ENCODE data around the gene BOLL.
"Not testable (repeated sequence)": the region's sequence is repeated elsewhere in the genome, so short reads cannot be mapped to it uniquely, and the experiment has no call there.

Gene BOLL

DNA sequence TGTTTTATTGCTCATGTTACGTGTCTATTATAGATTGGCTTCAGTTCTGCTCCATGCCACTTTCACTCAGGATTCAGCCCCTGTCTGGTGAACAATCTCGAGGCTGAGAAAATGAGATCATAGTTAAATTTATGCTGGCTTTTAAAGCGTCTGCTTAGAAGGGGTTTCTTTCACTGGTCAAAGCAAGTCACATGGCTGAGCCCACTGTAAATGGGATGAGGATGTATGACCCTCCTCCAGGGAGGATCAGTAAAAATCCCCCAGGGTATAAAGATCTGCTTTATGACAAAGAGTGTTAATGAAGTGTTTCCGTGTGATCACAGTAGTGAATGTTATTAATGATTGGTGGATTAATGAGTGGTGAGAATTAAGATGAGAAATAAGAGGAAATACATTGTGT lies 13.1 kb upstream of the BOLL start:
- in situ Hi-C loops (cut with MboI; ENCODE audit: low sequenced_read_pairs), result no loop called here

- in situ Hi-C loops (cut with MboI; ENCODE audit: low sequenced_read_pairs), result no loop called here
Observed at GRCh38 chr2:197795277-197795676, 10.2 kb upstream of the BOLL start.

DNA sequence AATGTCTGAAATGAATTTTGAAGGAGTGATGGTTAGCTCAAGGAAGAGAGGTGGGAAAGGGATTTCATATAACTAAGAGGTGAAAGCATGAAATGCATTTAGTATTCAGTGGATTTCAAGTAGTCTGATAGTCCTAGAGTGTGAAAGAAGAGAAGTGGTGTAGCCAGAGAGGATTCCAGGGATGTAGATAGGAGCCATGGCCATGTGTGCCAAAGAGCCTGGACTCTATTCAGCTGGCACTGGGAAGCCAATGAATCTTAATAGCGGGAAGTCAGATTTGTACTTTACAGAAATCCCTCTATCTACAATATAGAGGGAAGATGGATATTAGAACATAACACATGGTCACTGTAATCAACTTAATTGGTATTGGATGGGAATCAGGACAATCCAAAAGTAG lies 8.3 kb upstream of the BOLL start:
- in situ Hi-C loops (cut with MboI; ENCODE audit: low sequenced_read_pairs), result no loop called here

- in situ Hi-C loops (cut with MboI; ENCODE audit: low sequenced_read_pairs), result no loop called here
Observed at GRCh38 chr2:197786010-197786877, 1.1 kb upstream of the BOLL start.

- in situ Hi-C loops (cut with MboI; ENCODE audit: low sequenced_read_pairs), result no loop called here
Observed at GRCh38 chr2:197782126-197782525, 3.0 kb downstream of the BOLL start.

- in situ Hi-C loops (cut with MboI; ENCODE audit: low sequenced_read_pairs), result no loop called here
Observed at GRCh38 chr2:197779261-197779660, 5.9 kb downstream of the BOLL start.

DNA sequence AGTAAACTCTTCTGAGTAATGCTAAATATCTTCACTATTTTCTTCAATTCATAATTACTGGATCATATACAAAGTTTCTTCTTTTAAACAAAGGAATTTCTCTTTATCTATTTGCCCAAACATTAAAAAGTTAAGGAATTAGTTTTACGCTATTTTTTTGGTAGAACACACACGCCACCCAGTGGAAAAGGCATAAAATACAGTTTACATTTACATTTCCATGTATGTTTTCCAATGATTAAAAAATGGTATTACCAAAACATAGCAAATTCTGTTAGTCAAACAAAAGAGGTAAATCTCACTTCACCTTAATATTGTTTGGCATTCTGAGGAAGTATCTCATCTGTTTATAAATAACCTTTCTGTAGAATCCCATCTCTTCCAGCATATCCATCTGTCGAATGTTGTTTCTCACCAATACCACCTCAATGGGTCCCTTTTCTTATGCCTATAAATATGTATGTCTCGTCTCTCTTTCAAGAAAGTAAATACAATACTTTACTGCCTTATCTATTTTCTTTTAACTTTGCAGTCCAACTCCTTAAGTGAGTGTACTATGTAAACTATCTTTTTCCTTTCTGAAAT lies 7.2 kb downstream of the BOLL start:
- in situ Hi-C loops (cut with MboI; ENCODE audit: low sequenced_read_pairs), result no loop called here

GRCh38 chr2:197760293-197760657 lies 24.8 kb downstream of the BOLL start:
- in situ Hi-C loops (cut with MboI; ENCODE audit: low sequenced_read_pairs), result no loop called here

DNA sequence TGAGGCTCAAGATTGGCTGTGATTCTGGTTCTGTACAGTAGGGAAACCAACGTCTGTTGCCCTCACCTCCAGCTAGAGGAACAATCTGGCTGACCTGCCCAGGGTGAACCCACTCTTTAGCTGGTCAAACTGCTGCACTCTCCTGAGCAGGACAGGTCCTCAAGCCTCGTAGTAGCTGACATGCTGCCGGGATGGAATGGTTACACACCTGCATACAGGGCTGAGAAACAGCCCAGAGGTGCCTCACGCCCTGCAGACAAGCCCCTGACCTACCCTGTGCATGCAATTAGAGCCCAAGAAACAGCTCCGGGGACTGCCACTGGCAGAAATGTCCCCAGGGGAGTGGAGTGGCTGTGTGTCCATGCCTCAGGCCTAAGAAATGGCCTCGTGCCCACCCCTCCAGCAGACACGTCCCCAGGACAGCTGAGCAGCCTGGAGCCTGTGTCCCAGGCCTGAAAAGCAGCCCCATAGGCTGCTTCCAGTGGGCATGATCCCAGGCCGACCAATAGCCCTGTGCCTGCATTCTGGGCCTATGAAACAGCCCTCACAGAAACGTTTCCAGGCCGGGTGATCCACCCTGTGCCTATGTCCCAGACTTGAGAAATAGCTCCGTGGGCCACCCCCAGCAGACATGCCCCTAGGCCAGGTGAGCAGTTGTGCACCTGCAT lies 25.4 kb downstream of the BOLL start:
- in situ Hi-C loops (cut with MboI; ENCODE audit: low sequenced_read_pairs), result no loop called here

GRCh38 chr2:197759013-197759412 lies 26.1 kb downstream of the BOLL start:
- in situ Hi-C loops (cut with MboI; ENCODE audit: low sequenced_read_pairs), result no loop called here

DNA sequence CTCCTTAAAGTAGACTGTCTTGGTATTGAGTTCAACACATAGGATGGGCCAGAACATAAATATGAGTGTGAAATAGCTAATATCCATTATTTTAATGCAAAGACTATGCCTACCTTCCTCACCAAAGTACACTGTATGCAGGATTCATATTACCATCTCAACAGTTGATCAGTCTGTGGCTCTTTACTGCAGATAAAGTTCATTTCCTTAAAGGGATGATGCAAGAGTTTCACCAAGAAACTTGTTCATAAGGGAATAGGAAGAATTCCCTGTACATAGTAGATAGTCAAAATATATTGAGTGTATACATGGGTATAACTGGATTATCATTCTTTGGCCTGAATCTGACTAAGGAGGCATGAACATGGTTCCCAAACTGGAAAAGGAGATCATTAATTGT lies 44.9 kb downstream of the BOLL start:
- in situ Hi-C loops (cut with MboI; ENCODE audit: low sequenced_read_pairs), result no loop called here

DNA sequence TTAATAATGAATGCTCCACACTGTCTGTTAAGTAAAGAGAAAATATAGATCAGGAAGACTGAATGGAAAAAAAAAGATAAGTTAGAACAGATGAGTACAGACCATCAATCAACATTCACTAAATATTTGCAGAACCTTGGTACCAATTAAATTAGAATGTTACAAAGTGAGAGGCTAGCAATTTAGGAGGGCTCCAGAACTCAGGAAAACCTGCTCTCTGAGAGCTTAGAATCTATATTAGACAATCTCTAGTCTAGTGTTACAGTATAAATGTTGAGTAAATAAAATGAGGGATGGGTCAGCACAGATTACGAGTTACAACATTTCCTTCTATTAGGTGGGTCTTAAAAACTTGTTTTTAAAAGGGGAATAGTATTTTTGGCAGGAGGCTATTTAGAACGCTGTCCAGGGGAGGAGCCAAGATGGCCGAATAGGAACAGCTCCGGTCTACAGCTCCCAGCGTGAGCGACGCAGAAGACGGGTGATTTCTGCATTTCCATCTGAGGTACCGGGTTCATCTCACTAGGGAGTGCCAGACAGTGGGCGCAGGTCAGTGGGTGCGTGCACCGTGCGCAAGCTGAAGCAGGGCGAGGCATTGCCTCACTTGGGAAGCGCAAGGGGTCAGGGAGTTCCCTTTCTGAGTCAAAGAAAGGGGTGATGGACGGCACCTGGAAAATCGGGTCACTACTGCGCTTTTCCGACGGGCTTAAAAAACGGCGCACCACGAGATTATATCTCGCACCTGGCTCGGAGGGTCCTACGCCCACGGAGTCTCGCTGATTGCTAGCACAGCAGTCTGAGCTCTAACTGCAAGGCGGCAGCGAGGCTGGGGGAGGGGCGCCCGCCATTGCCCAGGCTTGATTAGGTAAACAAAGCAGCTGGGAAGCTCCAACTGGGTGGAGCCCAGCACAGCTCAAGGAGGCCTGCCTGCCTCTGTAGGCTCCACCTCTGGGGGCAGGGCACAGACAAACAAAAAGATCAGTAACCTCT lies 56.3 kb downstream of the BOLL start:
- in situ Hi-C loops (cut with MboI; ENCODE audit: low sequenced_read_pairs), result not testable (repeated sequence)

DNA sequence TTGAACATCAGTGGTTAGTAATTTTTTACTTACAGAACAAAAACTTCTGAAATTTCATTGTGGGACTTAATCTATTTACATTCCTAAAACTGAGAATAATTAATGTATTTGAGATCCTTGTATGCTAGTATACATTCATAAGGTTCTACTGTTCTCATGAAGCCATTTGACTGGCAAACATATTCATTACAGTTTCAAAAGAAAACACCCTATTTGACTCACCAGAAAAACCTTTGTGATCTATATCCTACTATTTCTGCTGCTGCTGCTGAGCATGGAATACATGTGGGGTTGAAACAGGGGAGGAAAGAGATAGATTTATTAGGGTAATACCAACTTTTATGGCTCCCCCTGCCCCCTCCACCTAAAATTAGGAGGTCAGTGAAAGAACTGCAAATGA lies 58.1 kb downstream of the BOLL start:
- in situ Hi-C loops (cut with MboI; ENCODE audit: low sequenced_read_pairs), result no loop called here

GRCh38 chr2:197717863-197718262 lies 67.3 kb downstream of the BOLL start:
- in situ Hi-C loops (cut with MboI; ENCODE audit: low sequenced_read_pairs), result no loop called here

- in situ Hi-C loops (cut with MboI; ENCODE audit: low sequenced_read_pairs), result no loop called here
Observed at GRCh38 chr2:197713271-197713670, 71.8 kb downstream of the BOLL start.

DNA sequence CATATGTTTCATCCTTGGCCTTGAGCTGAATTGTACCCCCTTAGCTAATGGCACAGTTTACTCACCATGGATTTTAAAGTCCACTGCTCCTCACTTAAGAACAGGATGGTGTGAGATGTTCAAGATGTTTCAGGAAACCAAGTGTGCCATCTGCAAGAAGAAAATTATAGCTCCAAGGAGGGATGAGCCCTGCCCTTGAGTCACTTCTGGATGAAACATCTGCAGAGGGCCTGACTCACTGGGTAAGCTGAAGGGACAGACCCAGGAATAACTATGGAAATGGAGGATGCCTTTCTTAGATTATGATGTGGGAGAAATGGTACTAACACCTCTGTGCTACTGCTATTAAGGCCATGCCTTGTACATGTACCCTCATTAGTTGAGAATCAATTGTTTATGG lies 73.5 kb downstream of the BOLL start:
- in situ Hi-C loops (cut with MboI; ENCODE audit: low sequenced_read_pairs), result no loop called here

GRCh38 chr2:197710424-197711042 lies 74.6 kb downstream of the BOLL start:
- in situ Hi-C loops (cut with MboI; ENCODE audit: low sequenced_read_pairs), result no loop called here

- in situ Hi-C loops (cut with MboI; ENCODE audit: low sequenced_read_pairs), result not testable (repeated sequence)
Observed at GRCh38 chr2:197709140-197709539, 76.0 kb downstream of the BOLL start.

- in situ Hi-C loops (cut with MboI; ENCODE audit: low sequenced_read_pairs), result no loop called here
Observed at GRCh38 chr2:197708331-197708730, 76.8 kb downstream of the BOLL start.
